Neural crest cell (in vitro differentiated cells): ENCODE measurements around the gene NT5C1A. TPM values are rescaled to one million over a fixed set of nuclear protein-coding genes. Genes with fewer than 3 reads are reported as not detected.
A peak's percentile ranks its signal among the peaks of the same experiment; 100 is the strongest.

Source experiments
- DNase-seq: peaks from one replicate; pipeline ENCODE4 v3.0.0; 2021; ENCODE audit warnings: low read depth, mixed read lengths, low spot score
- H3K27ac Mint-ChIP-seq: one replicate; pipeline ENCODE4 v1.8.0; 2021; ENCODE audit warnings: mild to moderate bottlenecking, mixed read lengths; ENCODE audit not compliant: unreplicated experiment
- H3K27me3 Mint-ChIP-seq: 2 replicates; pipeline ENCODE4 v1.8.0; 2021; ENCODE audit warnings: low read depth, mild to moderate bottlenecking, mixed read lengths
- H3K36me3 Mint-ChIP-seq: 2 replicates; pipeline ENCODE4 v1.8.0; 2021; ENCODE audit warnings: low read depth, mild to moderate bottlenecking, mixed read lengths
- H3K4me1 Mint-ChIP-seq: 2 replicates; pipeline ENCODE4 v1.8.0; 2021; ENCODE audit warnings: mixed read lengths
- H3K4me3 Mint-ChIP-seq: one replicate; pipeline ENCODE4 v1.8.0; 2021; ENCODE audit warnings: mild to moderate bottlenecking, mixed read lengths
- H3K9me3 Mint-ChIP-seq: 2 replicates; pipeline ENCODE4 v1.8.0; 2021; ENCODE audit warnings: mixed read lengths
- total RNA-seq: library from RNA; stranded (reverse); gene quantifications from 2 replicates; pipeline ENCODE4 v1.2.1, GENCODE V29; 2021
- TF ChIP-seq, protein P1 (sequence below): fragments of 200-600 bp; sonication (generic); conservative IDR thresholded peaks from 2 replicates; pipeline ENCODE4 v1.5.0; 2021; ENCODE audit warnings: antibody characterized with exemption, mild to moderate bottlenecking

Gene NT5C1A
- total RNA-seq, 1 donor from 2014 or later, result not detected

DNA sequence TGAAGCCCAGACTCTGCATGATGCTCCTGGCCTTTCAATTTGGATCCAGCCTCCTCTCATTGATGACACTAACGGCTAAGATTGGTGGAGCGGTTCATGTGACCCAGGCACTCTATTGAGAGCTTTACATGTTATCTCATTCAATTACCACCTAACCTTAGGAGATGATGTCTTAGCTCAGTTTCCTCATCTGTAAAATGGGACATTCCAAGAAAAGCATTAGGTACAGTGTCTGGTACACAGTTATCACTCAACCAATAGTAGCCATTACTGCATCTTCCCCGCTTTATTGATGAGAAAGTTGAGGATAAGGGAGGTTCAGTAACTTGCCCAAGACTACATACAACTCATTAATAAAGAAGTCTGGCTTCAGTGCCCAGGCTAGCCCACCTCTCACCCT is 49.5 kb downstream of the NT5C1A start:
- TF ChIP-seq, protein P1, sequence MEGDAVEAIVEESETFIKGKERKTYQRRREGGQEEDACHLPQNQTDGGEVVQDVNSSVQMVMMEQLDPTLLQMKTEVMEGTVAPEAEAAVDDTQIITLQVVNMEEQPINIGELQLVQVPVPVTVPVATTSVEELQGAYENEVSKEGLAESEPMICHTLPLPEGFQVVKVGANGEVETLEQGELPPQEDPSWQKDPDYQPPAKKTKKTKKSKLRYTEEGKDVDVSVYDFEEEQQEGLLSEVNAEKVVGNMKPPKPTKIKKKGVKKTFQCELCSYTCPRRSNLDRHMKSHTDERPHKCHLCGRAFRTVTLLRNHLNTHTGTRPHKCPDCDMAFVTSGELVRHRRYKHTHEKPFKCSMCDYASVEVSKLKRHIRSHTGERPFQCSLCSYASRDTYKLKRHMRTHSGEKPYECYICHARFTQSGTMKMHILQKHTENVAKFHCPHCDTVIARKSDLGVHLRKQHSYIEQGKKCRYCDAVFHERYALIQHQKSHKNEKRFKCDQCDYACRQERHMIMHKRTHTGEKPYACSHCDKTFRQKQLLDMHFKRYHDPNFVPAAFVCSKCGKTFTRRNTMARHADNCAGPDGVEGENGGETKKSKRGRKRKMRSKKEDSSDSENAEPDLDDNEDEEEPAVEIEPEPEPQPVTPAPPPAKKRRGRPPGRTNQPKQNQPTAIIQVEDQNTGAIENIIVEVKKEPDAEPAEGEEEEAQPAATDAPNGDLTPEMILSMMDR, result no peak
- H3K36me3 Mint-ChIP-seq, result no peaks in the 10 kb centered on the region
- no peak for DNase-seq
- H3K27ac Mint-ChIP-seq, result no peak overlapping the region
- H3K9me3 Mint-ChIP-seq, result no peaks in the 10 kb centered on the region
- no peaks in the 10 kb centered on the region for H3K27me3 Mint-ChIP-seq
- no peaks in the 10 kb centered on the region for H3K4me1 Mint-ChIP-seq
- H3K4me3 Mint-ChIP-seq, result no peak overlapping the region

DNA sequence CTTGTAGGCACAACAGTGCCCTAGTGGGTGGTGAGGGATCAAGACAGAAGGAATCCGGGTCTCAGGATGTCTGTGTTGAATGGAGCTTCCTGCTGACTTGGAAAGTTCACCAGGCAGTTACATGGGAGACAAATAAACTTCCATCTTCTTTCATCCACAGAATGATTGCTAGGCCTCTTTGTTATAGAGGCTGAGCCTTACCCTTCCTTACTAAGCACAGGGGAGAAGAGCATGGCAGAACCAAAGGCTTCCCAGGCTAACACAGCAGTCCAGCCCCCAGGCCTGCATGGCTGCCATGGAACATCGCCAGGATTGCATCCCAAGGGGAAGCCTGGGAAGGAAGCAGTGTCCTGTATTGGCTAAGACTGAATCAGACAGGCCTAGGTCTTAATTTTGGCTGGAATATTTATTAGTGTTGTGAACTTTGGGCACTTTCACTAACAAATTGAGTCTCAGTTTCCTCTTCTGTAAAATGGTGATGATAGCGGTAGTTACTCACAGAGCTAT is 51.2 kb downstream of the NT5C1A start:
- Mint-ChIP-seq H3K4me1 (no peaks in the 10 kb centered on the region), H3K27ac (no peak overlapping the region), H3K27me3 (no peaks in the 10 kb centered on the region), H3K9me3 (no peaks in the 10 kb centered on the region), H3K36me3 (no peaks in the 10 kb centered on the region), H3K4me3 (no peak overlapping the region)
- TF ChIP-seq, protein P1, result no peak
- DNase-seq, result no peak

GRCh38 chr1:39617488-39618049 is 54.3 kb downstream of the NT5C1A start:
- Mint-ChIP-seq H3K4me3 (no peak overlapping the region), H3K4me1 (peaks cover 4% of the 10 kb centered on the region), H3K9me3 (no peaks in the 10 kb centered on the region), H3K27ac (no peak overlapping the region), H3K36me3 (no peaks in the 10 kb centered on the region), H3K27me3 (no peaks in the 10 kb centered on the region)
- TF ChIP-seq, protein P1, result no peak
- no peak for DNase-seq

GRCh38 chr1:39615086-39615673 is 56.7 kb downstream of the NT5C1A start:
- H3K36me3 Mint-ChIP-seq, result no peaks in the 10 kb centered on the region
- TF ChIP-seq, protein P1, result no peak
- H3K27me3 Mint-ChIP-seq, result no peaks in the 10 kb centered on the region
- H3K27ac Mint-ChIP-seq, result peak overlapping the region; percentile 88
- DNase-seq, result no peak
- peaks cover 4% of the 10 kb centered on the region for H3K4me1 Mint-ChIP-seq
- no peaks in the 10 kb centered on the region for H3K9me3 Mint-ChIP-seq
- no peak overlapping the region for H3K4me3 Mint-ChIP-seq

DNA sequence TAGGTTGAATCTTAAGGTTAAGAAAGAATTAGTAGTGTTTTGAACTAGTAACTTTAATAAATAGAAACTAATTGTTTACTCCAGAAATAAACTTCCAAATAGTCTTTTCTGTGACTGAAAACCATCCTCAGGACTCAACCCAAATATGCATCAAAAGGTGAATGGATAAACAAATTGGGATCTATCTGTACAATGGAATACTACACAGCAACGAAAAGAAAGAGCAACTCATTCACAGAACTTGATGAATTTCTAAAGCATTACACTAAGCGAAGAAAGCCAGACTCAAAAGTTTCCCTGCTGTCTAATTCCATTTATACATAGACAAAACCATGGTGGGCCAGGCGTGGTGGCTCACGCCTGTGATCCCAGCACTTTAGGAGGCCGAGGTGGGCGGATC is 57.4 kb downstream of the NT5C1A start:
- Mint-ChIP-seq H3K9me3 (no peaks in the 10 kb centered on the region), H3K36me3 (no peaks in the 10 kb centered on the region), H3K27ac (no peak overlapping the region), H3K4me3 (no peak overlapping the region), H3K27me3 (peaks cover 1% of the 10 kb centered on the region), H3K4me1 (peaks cover 8% of the 10 kb centered on the region)
- TF ChIP-seq, protein P1, result no peak
- no peak for DNase-seq
